HG03558 (cell line): ENCODE results near the gene UQCC3.
"Not testable (repeated sequence)": the region's sequence is repeated elsewhere in the genome, so short reads cannot be mapped to it uniquely, and the experiment has no call there.

Experiments
- ATAC-seq: cut with Tn5 transposase; IDR thresholded peaks from one replicate; pipeline ENCODE4 v1.9.1; 2021; ENCODE audit warnings: moderate number of reproducible peaks; ENCODE audit not compliant: unreplicated experiment; ENCODE audit errors: extremely low read depth

Gene UQCC3

DNA sequence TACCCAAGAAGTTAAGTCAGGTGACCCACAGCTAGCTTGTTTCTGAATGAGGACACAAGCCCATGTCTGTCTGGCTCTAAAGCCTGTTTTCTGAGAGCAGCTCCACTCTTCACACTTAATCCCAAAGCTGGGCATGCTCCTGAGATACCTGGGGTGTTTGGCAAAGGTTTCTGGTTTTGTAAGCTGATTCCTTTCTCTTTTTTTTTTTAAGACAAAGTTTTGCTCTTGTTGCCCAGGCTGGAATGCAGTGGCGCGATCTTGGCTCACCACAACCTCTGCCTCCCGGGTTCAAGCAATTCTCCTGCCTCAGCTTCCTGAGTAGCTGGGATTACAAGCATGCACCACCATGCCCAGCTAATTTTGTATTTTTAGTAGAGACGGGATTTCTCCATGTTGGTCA, 22.2 kb downstream of the UQCC3 start:
- not testable (repeated sequence) for ATAC-seq

DNA sequence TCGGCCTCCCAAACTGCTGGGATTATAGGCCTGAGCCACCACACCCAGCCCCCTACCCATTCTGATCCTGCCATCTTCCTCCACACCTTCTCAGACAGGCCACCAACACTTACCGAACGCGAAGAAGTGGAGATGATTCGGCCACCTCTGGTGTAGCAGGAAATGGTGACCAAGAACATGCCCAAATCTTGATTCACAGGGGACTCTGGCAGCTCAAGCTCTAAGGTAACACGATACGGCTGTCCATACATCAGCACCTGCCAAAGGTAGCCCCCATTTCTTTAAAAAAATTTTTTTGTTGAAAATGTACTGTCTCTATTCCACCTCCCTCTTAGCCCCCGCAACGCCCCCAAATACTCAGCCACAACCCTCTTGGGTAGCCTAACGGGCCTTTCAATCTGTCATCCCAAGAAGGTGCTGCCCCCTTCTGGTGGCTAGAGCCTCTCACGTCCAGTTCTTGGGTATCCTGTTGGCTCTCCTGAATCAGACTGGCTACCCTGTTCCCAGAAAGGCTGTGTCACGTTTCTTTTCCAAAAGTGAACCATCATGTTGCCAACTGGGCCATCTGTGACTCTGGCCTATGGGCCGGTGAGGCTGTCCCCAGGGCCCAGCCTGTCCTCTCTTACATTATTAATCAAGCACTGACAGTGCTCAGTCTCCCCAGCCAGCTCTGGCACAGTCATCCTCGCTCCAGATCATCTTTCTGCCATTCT, 23.1 kb downstream of the UQCC3 start:
- ATAC-seq, result no peak

DNA sequence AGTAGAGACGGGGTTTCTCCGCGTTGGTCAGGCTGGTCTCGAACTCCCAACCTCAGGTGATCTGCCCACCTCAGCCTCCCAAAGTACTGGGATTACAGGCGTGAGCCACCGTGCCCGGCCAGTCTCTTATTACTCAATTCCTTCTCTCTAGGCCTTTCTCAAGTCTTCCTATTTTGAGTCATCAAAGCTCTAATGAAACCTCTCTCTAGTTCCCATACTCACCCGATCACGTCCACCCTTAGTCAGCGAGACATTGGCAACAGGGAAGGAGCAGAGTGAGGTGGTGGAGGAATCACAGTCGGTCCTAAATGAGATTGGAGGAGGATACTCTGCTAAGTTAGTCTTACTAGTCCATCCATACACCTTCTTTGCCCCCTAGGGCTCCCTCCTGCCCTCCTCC, 30.8 kb downstream of the UQCC3 start:
- no peak for ATAC-seq

DNA sequence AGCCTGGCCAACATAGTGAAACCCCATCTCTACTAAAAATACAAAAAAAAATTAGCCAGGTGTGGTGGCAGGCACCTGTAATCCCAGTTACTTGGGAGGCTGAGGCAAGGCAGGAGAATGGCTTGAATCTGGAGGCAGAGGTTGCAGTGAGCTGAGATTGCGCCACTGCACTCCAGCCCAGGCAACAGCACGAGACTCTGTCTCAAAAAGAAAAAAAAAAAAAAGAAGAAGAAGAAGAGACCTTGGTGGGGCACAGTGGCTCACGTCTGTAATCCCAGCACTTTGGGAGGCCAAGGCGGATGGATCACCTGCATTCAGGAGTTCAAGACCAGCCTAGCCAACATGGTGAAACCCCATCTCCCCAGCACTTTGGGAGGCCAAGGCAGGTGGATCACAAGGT, 32.4 kb downstream of the UQCC3 start:
- ATAC-seq, result not testable (repeated sequence)

DNA sequence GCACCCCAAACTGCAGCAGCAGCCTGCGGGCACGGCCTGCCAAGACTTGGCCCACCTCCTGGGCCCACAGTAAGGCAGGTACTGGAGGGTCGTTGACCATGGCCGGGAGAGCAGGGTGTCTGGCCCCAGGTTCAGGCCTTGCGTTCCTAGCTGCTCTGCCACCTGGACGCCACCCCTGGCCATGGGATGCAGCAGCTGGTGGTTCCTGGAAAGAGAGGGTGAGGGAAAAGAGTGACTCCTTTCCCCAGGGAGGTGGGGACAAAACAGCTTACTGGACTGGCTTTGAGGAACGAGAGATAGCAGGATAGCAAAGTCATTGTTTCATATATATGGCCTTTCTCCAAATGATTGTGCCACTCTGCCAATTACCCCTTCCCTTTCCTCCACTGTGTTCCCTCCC, 33.9 kb downstream of the UQCC3 start:
- ATAC-seq, result no peak

DNA sequence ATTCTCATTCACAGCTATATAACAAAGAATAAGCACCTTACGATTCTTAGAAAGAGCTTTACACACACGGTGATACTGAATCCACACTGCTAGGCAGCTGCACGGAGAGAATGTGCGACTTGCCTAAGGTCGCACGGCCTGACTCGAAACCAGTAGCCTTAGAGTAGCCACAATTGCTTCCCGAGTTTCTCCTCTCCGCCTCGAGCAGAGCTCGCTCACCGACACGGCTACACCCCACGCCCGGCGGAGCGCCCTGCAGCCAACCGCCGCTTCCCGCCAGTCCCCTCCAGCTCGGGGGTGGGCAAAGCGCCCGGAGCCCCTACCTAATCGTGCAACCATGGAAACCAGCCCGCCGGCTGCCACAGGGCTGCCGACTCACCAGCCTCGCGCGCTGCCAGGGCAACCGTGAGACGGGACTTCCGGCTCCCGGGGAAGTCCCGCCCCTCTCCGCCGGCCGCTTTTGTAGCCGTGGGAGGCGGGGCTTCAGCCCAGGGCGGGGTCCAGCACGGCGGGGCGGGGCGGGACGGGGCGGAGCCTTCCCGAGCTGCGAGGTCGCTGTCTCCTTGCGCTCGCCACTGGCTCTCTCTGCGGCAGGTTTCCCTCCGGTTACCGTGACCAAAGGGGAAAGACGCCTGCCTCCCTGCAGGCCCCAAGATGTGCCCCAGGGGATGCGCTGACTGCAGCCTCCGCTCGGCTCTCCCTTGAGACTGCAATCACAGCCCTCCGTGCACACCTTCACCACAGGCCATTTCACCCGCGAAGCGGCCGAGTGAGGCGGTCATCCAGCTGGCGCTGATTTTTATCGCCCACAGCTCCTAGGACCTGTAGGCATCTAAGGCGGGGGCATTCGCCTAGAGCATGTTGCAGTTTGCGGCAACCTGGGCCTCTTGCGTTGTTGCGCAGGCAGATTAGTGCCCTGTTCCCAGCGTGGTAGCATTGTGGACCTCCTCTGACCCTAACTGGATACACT, 34.7 kb downstream of the UQCC3 start:
- ATAC-seq, result no peak

DNA sequence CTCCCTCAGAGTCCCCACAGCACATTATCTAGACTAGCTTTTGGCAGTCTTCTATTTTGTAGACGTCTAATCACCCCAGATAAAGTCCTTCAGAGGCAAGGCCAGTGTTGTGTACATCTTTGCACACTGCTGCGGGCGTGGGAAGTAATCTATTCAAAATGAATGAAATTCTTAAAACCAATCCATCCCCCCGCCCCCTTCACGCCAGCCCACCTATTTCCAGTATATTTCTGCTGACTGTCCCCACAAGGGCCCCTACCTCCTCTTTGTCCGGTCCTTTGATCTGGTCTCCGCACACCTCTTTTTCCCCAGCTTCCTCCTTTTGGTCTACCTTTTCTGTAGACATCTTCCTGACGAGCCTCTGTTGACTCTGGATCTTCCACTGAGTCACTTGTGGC, 35.4 kb downstream of the UQCC3 start:
- ATAC-seq, result no peak

DNA sequence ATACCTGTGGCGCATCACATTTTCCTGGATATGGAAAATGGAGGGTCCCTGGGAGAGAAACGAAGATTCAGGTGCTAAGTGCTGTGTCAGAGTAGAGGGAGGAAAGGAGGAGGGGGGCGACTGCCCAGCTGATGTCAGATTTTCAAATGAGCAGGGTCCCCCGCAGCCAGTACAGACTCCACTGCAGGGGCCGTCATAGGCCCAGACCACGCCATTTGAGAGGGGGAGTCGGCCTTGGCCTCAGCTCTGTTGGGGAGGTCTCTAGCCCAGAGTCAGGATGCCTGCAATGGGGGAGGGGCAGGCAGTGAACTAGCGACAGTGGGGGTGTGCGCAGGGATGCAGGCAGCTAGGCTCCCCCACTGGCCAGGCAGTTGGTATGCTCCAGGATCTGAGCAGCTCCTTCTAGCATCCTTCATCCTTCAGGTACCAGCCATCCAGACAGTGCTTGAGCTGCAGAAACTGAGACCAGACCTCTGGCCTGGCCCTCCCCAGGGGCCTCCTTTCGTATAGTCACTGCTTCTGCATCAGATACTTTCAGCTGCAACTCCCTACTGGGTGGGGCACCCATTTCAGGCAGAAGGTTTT, 35.9 kb downstream of the UQCC3 start, which contains the start of the genes BSCL2 and GNG3:
Gene BSCL2 (minus strand): TSS at position 148 of the 585 bp plus-strand sequence. CDS start 229 bp downstream, outside the sequence.
Gene GNG3 (plus strand): TSS at position 400 of the 585 bp plus-strand sequence. CDS start 620 bp downstream, outside the sequence.
- no peak for ATAC-seq

DNA sequence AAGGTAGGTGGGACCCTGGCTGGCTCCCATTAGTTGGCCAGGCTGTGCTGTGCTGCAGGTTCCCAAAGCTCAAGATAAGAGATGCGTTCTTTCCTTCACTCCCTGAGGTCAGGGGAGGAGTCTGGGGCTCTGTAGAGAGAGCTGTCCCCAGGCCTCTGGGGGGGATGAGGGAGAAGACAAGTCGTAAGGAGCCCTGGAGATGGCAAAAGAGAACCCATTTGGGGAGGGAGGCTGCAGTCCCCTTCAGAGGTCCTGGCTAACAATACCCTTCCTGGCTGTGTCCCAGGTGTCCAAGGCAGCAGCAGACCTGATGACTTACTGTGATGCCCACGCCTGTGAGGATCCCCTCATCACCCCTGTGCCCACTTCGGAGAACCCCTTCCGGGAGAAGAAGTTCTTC, 36.9 kb downstream of the UQCC3 start:
- no peak for ATAC-seq

DNA sequence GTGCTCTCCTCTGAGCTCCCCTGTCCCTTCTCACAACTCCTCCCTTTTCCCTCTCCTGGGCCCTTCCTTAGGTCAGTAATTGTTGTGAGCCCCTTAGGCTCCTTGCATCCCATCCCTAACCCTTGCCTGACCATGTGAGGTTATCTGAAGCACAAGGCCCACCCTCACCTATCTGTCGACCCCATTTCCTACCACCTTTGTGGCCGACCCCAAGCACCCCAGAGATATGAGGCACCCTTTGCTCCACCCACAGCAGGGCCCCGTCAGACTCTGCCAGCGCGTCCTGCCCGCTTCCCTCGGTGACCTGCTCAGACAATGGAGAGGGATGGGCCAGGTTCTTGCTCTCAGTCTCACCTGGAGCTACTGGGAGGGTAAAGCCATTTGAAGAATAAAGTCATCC, 37.3 kb downstream of the UQCC3 start:
- no peak for ATAC-seq

DNA sequence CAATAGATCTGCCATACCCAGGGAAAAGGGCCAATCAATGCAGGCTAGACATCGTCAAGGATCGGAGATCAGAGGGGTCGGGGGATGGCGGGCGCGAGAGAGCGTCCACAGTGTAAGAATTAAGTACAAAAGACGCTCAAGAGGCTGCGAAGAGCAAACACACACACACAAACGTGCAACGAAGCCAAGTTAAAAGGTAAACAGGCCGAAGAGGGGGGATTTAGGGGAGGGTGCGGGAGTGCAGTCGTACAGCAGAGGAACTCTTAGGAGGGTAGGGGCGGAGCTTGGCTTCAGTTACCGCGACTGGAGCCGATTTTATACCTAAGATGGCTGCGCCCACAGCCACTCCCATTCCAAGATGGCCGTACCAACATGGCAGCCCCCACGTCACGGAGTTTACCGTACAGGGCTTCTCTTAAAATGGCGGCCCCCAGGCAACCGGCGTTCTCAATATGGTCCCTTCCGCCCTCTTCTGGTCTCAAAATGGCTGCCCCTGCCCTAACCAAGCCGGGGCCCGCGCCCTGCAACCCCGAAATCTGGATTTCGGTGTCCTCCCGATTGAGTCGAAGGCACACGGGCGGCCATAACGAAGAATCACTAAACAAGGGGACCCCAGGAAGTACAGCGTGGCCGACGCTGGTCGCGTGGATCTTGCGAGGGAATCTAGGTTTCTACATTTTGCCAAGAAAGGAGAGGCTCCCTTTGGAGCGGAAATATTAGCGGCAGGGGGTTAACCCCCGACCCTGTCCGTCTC, 38.0 kb downstream of the UQCC3 start:
- ATAC-seq, result no peak

DNA sequence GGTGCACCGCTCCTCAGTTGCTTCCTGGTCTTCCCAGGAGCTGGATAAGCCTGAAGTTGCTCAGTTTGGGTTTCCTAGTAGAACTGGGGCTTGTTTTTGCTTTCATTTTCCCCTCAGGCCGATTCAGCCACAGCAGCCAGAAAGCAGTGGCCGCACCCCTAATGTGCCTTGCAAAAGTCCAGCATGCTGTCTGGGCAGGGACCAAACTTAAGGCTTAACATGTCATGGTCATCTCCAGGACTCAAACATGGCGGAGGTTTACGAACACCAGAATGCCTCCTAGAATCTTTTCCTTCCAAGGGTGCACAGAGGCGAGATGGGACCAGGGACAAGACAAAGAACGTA, 38.5 kb downstream of the UQCC3 start:
- ATAC-seq, result no peak

DNA sequence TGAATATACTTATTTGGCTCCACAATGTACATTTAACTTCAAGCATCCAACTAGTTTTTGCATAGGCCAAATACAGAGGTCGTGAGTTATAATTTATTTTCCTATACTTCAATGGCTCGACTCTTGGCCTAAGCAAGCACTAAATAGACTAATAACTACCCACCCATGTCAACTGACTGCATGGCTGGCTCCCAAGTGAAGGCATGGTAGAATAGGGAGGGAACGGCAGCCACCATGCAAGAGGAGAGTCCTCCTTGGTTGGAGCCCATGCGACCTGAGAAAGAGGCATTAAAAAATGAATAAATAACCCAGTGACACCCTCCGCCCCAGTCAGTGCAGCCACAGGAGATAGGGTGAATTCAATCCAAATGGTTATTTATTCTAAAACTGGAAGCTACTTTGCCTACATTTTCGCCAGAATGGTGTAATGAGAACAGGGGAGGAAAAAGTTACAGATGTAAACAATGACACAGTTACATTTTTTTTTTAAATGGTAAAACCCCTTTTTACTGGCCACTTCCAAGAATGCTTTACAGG, 40.9 kb downstream of the UQCC3 start:
- ATAC-seq, result no peak

DNA sequence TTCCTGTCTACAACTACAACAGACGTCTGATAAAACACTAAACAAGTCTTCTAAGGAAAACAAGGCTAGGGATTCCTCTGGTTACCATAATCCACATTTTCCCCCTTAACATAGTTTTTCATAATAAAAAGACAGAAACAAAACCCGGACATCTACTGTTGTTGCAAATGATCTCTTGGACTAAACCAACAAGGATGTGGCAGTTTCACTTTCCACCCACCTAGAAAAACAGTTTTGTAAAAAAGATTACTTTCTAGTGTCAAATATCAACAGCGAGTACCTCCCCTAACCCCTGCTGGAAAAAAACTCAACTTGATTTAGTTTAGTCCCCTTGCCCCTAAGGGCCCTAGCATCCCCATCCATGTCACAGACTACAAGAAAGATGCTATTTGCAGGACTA, 41.4 kb downstream of the UQCC3 start:
- ATAC-seq, result no peak

DNA sequence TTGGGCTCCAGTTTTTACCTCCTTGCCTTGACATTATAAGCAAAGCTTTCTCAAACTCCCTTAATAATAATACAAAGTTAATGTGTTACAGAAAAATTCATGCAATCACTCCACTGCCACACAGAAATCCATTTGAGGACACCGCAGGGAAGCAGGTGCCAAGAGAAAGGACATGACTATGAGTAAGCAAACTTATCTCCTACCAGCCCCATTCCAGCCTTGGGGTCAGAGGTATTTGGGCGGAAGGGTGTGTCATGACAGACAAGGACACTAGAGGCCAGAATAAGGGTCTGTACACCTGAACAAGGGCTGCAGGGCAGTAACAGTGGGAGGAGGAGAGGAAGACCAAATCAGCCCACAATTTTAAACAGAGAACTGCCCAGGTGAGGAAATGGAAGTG, 41.9 kb downstream of the UQCC3 start:
- no peak for ATAC-seq

DNA sequence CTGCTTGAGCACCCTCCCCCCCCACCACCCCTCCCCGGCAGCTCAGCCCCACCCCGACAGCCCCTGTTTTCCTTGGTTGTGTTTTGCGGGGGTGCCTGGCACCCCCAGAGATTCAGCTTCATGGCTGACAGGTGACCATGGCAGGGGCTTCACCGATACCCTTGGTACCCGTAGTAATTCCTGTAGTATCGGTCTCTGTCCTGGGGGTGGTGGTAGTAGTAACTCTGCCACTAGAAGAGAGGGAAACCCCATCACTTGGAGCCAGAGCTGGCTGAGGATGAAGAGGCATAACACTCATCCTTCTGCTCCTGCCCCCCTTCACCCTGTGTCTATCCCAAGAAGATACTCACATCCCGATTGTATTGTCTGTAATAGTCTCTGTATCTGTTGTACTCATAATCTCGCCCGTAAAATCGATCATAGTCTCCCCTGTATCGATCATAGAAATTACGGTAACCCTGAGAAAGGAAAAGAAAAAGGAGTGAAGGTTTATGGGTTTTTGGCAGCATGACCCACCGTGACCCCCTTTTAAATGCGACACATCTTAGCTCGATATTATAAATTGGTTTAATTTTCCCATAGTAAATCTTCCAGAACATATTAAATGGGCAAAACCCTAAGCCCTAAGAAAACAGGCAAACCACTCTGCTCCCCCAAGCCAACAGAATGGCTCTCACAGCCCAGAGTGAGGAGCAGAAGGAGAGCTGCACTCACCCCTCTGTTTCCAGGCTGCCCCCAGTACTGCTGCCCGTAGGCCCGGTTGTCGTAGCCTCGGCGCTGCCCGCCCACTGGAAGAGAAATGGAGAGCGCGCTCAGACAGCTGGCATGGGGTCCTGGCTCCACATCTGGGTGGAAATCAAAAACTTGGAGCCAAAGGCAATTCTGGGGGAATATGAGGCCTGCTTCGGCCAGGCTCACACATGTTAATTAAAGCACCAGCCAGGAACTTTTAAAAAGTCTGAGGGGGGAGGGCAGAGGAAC, 44.0 kb downstream of the UQCC3 start:
- no peak for ATAC-seq

DNA sequence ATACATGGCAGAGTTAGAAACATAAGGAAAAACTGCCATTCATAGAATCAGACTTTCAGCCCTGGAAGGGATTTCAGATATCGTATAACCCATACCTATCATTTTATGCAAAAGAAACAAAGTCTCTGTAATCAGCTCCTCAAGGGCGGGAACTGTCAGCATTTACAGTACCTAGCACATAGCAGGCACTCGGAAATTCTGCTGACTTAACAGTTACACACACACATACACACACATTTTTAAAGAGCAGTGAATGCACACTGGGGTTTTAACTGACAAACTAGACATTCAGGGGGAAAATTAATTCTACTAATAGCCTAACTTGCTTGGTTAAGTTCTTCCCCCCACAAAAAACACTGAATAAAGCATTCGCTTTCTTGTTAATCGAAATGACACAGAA, 44.7 kb downstream of the UQCC3 start:
- no peak for ATAC-seq

DNA sequence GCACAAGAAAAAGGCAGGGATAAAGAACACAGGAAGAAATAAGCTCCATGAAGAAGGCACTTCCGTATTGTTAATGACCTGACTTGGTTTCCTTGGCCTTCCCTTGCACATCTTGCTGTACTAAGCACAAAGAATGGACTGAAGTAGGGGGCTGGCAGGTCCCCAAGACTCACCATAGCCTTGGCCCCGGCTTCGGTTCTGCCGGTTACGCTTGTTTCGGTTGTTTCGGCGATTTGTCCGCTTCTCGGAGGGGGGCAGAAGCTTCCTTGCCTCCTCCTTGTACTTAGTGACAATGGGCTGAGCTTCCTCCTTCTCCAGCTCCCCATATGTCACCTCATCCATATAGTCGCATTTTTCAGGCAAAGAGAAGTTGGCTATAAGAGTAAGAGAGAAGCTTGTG, 45.3 kb downstream of the UQCC3 start:
- no peak for ATAC-seq
